NCI-H1048 (cell line): ENCODE data around the gene FOXC2.

Experiments
- DNase-seq: peaks from one replicate; lab custom pipeline; 2025; lab: John Stamatoyannopoulos, UW

Gene FOXC2

GRCh38 chr16:86590501-86591144, 24.0 kb downstream of the FOXC2 start:
- no peak for DNase-seq

- no peak for DNase-seq
These were observed 24.6 kb downstream of the FOXC2 start for GRCh38 chr16:86591270-86591669.

GRCh38 chr16:86593913-86594620, 27.4 kb downstream of the FOXC2 start:
- no peak for DNase-seq

GRCh38 chr16:86594721-86595120, 28.1 kb downstream of the FOXC2 start:
- no peak for DNase-seq

GRCh38 chr16:86595983-86596605, 29.5 kb downstream of the FOXC2 start:
- no peak for DNase-seq

- DNase-seq: no peak
These were observed 30.7 kb downstream of the FOXC2 start for GRCh38 chr16:86597126-86597879.

GRCh38 chr16:86597880-86598606, 31.4 kb downstream of the FOXC2 start:
- no peak for DNase-seq

- DNase-seq: no peak
These were observed 32.3 kb downstream of the FOXC2 start for GRCh38 chr16:86598607-86599565.

- no peak for DNase-seq
These were observed 34.7 kb downstream of the FOXC2 start for GRCh38 chr16:86601356-86601755.

- no peak for DNase-seq
These were observed 35.9 kb downstream of the FOXC2 start for GRCh38 chr16:86602521-86602920.

- DNase-seq: no peak
These were observed 38.0 kb downstream of the FOXC2 start for GRCh38 chr16:86604436-86605193.

GRCh38 chr16:86605950-86606349, 39.3 kb downstream of the FOXC2 start:
- DNase-seq: no peak

GRCh38 chr16:86608301-86608747, 41.7 kb downstream of the FOXC2 start:
- DNase-seq: no peak

GRCh38 chr16:86609115-86609514, 42.5 kb downstream of the FOXC2 start:
- DNase-seq: no peak

GRCh38 chr16:86609661-86610060, 43.0 kb downstream of the FOXC2 start:
- no peak for DNase-seq

- no peak for DNase-seq
These were observed 44.3 kb downstream of the FOXC2 start for GRCh38 chr16:86610779-86611524.

GRCh38 chr16:86611525-86611855, 44.9 kb downstream of the FOXC2 start:
- no peak for DNase-seq

GRCh38 chr16:86611941-86612340, 45.3 kb downstream of the FOXC2 start:
- DNase-seq: no peak

- DNase-seq: no peak
These were observed 48.1 kb downstream of the FOXC2 start for GRCh38 chr16:86614699-86615098.
